ENCODE results near the gene CEP170B. TPM values are rescaled to one million over a fixed set of nuclear protein-coding genes. Genes with fewer than 3 reads are reported as not detected.

CEP170B gene
- total and polyA plus RNA-seq, 2 donors (not counting 1 experiment from before 2014, with no cell fraction given) = 0.16 to 0.59 TPM

GRCh38 chr14:104899781-104900180 lies 34.7 kb downstream of the CEP170B start:
- H3K79me2 ChIP-seq (ENCODE audit: control insufficient read depth, insufficient read depth, low read length) = no peaks in the 10 kb centered on the region
- POLR2A ChIA-PET = no interaction called here
- H3K4me2 ChIP-seq (replicated peaks; ENCODE audit: low read depth, low read length, poor library complexity, severe bottlenecking) = no peak overlapping the region
- H4K20me1 ChIP-seq (ENCODE audit: control insufficient read depth, insufficient read depth, low read length, poor library complexity, severe bottlenecking) = no peaks in the 10 kb centered on the region
- Mint-ChIP-seq H3K27ac (no peak overlapping the region), H3K27me3 (peaks cover 19% of the 10 kb centered on the region), H3K4me1 (peaks cover 9% of the 10 kb centered on the region), H3K9me3 (ENCODE audit: insufficient read depth) (no peaks in the 10 kb centered on the region), H3K4me3 (no peak overlapping the region)
- peaks cover 5% of the 10 kb centered on the region in 2 donors for H3K4me1 ChIP-seq (ENCODE audit: control insufficient read depth in 2 of 2, insufficient read depth in 2 of 2, low read length in 2 of 2)
- no CpG with 5 or more reads among the region's 2 CpGs for WGBS (ENCODE audit: insufficient coverage)
- ATAC-seq (ENCODE audit: low read depth) (no peak), DNase-seq (no peak)
- H3K36me3 ChIP-seq (replicated peaks in 1 of 2; ENCODE audit: control extremely low read depth in 1 of 2, control insufficient read depth in 1 of 2, extremely low read depth in 1 of 2, insufficient read depth in 2 of 2, low read length in 1 of 2) = no peaks in the 10 kb centered on the region
- intact Hi-C loops (cut with micrococcal nuclease) = no loop called here
- no peak overlapping the region for H3K27ac ChIP-seq (ENCODE audit: low read length in 2 of 2)
- no peaks in the 10 kb centered on the region for H3K9me3 ChIP-seq (ENCODE audit: control extremely low read depth in 1 of 3, control insufficient read depth in 2 of 3, insufficient read depth in 1 of 3, low read length in 2 of 3)
- H3K27me3 ChIP-seq (replicated peaks in 1 of 4; ENCODE audit: control extremely low read depth in 1 of 4, control insufficient read depth in 3 of 4, insufficient read depth in 4 of 4, low read length in 3 of 4) = peaks cover 0 to 9% (median 0%) of the 10 kb centered on the region in 4 experiments
- CTCF ChIA-PET = interaction anchor here (1.3 to 2.4 kb wide), 5 partner anchors 8 to 40 kb away, joined by 4 to 6 read pairs (median 5); partner anchors contain the start of gene PLD4
- H3K9ac ChIP-seq (ENCODE audit: low read length) = no peak overlapping the region
- no peak overlapping the region for H2AFZ ChIP-seq (ENCODE audit: insufficient read depth, low read depth, low read length, poor library complexity, severe bottlenecking)
- H3K4me3 ChIP-seq (ENCODE audit: control extremely low read depth in 1 of 5, extremely low read depth in 1 of 5, insufficient read depth in 1 of 5, low read depth in 2 of 5, low read length in 4 of 5) = no peak overlapping the region
- TF ChIP-seq CTCF (IDR thresholded peaks at IDR 0.05) (no peak), EZH2 (IDR thresholded peaks at IDR 0.05; ENCODE audit: borderline replicate concordance, insufficient read depth, low read depth, low read length, poor library complexity, severe bottlenecking) (no peak)

GRCh38 chr14:104900639-104901512 lies 35.8 kb downstream of the CEP170B start:
- H4K20me1 ChIP-seq (ENCODE audit: control insufficient read depth, insufficient read depth, low read length, poor library complexity, severe bottlenecking) = no peaks in the 10 kb centered on the region
- no peak for TF ChIP-seq CTCF (IDR thresholded peaks at IDR 0.05)
- TF ChIP-seq EZH2 (IDR thresholded peaks at IDR 0.05; ENCODE audit: borderline replicate concordance, insufficient read depth, low read depth, low read length, poor library complexity, severe bottlenecking) = no peak
- ChIA-PET POLR2A (no interaction called here), CTCF (interaction anchor here (0.8 to 1.5 kb wide), 2 partner anchors 21 to 30 kb away, joined by 3 to 4 read pairs; no protein-coding TSS in a partner anchor)
- intact Hi-C loops (cut with micrococcal nuclease) = no loop called here
- H3K4me3 ChIP-seq (ENCODE audit: control extremely low read depth in 1 of 5, extremely low read depth in 1 of 5, insufficient read depth in 1 of 5, low read depth in 2 of 5, low read length in 4 of 5) = no peak overlapping the region
- no peak overlapping the region for H3K9ac ChIP-seq (ENCODE audit: low read length)
- H3K4me1 ChIP-seq (ENCODE audit: control insufficient read depth in 2 of 2, insufficient read depth in 2 of 2, low read length in 2 of 2) = peaks cover 5 to 7% of the 10 kb centered on the region in 2 donors
- no peaks in the 10 kb centered on the region for H3K9me3 Mint-ChIP-seq (ENCODE audit: insufficient read depth)
- no peak for ATAC-seq (ENCODE audit: low read depth)
- 79% methylated on average over 4 of the region's 12 CpGs for WGBS (ENCODE audit: insufficient coverage)
- no peaks in the 10 kb centered on the region for H3K9me3 ChIP-seq (ENCODE audit: control extremely low read depth in 1 of 3, control insufficient read depth in 2 of 3, insufficient read depth in 1 of 3, low read length in 2 of 3)
- no peak overlapping the region for H3K4me3 Mint-ChIP-seq
- H2AFZ ChIP-seq (ENCODE audit: insufficient read depth, low read depth, low read length, poor library complexity, severe bottlenecking) = no peak overlapping the region
- H3K27ac ChIP-seq (ENCODE audit: low read length in 2 of 2) = no peak overlapping the region
- H3K79me2 ChIP-seq (ENCODE audit: control insufficient read depth, insufficient read depth, low read length) = no peaks in the 10 kb centered on the region
- no peak for DNase-seq
- H3K27ac Mint-ChIP-seq = no peak overlapping the region
- H3K27me3 ChIP-seq (replicated peaks in 1 of 4; ENCODE audit: control extremely low read depth in 1 of 4, control insufficient read depth in 3 of 4, insufficient read depth in 4 of 4, low read length in 3 of 4) = peaks cover 0 to 12% (median 0%) of the 10 kb centered on the region in 4 experiments
- peaks cover 22% of the 10 kb centered on the region for H3K27me3 Mint-ChIP-seq
- H3K36me3 ChIP-seq (replicated peaks in 1 of 2; ENCODE audit: control extremely low read depth in 1 of 2, control insufficient read depth in 1 of 2, extremely low read depth in 1 of 2, insufficient read depth in 2 of 2, low read length in 1 of 2) = no peaks in the 10 kb centered on the region
- H3K4me2 ChIP-seq (replicated peaks; ENCODE audit: low read depth, low read length, poor library complexity, severe bottlenecking) = no peak overlapping the region
- peaks cover 11% of the 10 kb centered on the region for H3K4me1 Mint-ChIP-seq
